HG03571 (cell line): ENCODE results near the gene LRRC43.

Source experiments
- ATAC-seq: cut with Tn5 transposase; IDR thresholded peaks from one replicate; pipeline ENCODE4 v1.9.1; 2021; ENCODE audit not compliant: unreplicated experiment

Gene LRRC43

DNA sequence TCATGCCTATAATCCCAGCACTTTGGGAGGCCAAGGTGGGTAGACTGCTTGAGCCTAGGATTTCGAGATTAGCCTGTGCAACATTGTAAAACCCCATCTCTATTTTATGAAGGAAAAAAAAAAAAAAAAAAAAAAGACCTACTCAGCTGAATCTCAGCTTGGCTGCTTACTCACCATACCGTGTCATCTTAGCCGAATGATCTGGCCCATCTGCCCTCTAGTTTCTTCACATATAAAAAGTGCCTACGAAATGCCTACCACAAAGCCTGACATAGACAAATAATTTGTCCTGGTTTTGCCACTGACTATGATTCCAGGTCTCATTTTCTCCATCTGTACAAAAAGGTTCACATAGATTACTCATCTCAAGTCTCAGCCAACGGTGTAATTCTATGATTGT is 32.8 kb downstream of the LRRC43 start:
- ATAC-seq: no peak

DNA sequence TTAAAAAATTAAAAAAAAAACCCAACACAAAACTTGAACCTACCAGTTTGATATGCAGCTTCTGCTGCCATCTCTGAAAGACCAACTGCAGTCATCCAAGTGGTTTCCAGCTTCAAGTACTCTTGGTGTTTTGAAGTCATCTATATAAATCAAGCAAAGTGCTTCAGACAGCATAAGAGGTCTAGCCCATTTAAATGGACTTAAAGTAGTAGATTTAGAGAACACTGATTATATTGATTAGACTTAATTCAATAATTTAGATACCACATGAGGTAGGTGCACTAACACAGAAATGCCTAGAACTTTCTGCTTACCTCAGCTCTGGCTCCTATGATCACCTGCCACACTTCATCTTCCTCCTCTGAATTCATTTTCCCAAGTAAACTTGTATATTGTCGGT is 33.5 kb downstream of the LRRC43 start:
- ATAC-seq: no peak

DNA sequence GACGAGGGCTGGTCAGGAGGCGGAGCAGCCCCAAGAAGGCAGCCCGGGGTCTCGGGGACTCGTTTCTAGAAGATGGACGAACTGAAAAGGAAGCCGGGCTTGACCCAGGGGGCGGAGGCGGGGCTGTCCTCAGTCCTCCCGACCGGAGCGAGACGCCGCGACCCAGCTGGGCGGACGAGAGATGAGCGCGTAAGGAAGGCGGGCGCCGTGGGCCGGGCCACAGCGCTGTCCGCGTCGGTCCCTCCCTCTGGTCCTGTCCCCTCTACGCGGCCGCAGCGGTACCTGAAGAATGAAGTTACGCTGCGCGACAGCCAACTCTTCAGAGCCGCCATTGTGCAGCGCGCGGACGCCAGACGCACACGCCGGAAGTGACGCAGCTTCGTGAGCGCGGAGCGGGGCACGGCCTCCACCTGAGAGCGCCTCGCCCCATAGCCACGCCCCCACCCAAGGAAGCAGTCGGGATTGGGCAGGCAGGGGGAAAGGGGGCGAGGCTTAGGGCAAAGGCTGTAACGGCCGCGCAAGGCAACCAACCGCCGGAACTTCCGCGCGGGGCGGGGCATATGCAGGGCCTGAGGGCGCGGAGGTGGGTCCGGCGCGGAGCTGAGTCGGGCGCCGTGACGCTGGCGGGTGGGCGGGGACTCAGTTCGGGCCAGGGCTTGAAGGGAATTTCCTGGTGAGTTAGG is 42.9 kb downstream of the LRRC43 start, which contains the start of gene DIABLO:
Gene DIABLO (minus strand): TSS at position 370 of the 683 bp plus-strand sequence. CDS start 38 bp downstream, at position 332.
- peak; percentile 82 for ATAC-seq

DNA sequence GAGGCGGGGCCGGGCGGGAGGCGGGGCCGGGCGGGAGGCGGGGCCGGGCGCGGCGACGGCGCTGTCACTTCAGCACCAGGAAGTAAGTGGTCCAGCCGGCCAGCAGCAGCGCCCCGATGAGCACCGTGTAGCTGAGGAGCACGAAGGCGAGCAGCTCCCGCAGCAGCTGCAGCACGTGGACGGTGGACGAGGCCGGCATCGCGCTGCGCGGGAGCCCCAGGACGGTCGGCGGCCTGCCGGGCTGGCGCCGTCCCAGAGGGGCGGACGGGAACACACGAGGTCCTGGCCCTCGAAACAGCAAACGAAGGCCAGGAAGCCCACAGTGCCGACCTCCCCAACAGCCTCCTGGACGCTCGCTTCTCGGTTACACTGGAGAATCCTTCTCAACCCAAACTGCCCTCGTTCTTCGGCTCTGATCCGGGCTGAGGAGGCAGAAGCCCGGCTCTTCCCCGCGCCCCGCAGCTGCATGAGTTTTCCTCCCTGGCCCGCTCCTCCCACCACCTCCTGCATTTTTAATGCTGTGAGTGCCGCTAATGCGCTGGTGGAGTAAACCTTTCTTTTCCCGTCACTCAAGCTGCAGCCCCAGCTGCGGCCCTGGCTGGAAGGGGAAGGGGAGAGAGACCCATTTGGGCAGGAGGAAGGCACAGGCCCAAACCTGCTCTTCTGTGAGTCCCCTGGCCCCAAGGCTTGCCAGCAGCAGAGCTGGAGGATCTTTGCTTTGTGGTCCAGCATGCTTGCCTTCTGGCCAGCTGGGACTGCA is 43.6 kb downstream of the LRRC43 start:
- no peak for ATAC-seq

DNA sequence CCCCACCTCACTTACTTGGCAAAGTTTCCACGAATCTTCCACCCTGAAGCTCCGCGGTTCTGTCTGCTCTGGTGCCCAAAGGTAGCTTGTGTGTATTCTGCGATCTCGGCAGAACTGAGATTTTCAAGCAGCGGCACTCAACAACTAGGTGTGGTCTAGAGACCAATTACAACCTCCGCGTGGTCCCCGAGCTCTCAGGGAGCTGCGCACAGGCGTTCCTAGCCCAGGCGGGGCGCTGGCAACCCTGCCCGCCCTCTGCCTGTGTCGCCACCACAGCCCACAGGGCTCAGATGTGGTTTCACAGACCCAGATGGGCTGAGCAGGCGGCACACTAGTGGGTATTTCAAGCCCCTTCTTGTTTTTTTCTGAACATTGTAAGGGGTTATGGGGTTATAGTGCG is 44.4 kb downstream of the LRRC43 start:
- ATAC-seq: no peak

DNA sequence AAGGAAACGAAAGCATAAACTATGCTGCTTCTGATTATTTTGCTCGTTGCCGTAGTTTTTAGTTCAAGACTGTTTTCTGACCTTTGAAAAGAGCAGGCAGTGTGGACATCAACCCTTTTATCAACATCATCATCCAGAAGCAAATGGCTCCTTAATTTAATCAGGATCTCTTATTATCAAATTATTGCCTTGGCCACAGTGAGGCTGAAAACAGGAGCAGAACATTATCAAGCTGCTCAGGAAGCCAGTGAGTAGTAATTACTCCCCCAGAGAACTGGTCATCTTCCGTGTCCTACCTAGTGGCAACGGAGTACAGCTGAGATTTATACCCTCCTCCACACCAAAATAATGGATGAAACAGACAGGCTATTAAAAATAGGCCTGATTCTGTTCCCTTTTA is 45.2 kb downstream of the LRRC43 start:
- ATAC-seq: no peak

DNA sequence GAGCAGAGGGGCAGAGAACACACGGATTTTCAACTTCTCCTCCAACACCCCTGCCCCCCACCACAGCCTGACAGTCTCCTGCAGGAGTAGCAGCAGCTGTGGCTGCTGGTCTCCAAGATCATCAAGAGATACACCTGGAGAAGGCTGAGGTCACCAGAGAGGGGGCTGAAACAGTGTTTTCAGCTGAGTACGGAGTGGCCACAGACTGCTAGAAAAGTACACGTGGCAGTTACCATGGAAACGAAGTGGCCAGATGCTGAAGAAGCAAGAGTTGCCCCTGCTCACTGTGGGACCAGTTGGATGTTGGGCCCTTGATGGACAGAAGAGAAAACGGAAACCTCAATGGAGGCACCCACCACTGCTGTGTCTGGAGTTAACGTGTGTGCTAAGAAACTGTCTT is 47.9 kb downstream of the LRRC43 start:
- ATAC-seq: no peak

DNA sequence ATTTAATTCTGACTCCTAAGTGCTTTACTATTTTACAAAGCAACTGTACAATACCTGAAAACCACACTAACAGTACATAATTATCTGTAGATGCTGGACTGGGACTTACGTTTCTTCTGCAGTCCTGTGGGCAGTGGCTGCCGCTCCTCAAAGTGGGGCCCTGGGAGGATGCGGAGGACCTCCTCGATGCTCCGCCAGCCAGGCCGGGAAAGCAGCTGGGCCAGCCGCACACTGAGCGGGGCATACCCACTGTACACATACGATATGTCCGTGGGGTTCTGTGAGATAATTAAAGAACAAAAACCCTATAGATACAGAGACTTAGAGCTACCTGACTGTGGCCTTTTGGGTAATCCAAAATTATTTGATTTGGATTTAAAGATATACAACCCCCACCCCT is 49.8 kb downstream of the LRRC43 start:
- no peak for ATAC-seq

DNA sequence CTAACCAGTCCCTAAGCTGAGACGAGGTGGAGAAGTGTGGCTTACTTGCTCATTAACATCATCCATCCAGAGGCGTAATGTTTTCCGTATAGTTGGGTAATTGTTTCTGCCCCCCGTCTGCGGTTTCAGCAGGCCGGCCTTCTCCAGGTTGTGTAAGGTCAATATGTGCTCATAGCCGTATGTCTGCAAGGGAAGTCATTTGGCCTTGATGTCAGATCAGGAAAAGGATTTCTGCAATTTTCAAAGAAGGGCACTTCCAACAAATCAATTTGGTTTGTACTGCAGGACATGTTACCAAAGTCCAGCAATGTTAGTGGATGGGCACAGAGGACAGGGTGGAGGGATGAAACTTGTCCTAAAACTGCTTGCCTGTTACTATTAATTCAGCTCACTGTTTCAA is 52.8 kb downstream of the LRRC43 start:
- no peak for ATAC-seq

DNA sequence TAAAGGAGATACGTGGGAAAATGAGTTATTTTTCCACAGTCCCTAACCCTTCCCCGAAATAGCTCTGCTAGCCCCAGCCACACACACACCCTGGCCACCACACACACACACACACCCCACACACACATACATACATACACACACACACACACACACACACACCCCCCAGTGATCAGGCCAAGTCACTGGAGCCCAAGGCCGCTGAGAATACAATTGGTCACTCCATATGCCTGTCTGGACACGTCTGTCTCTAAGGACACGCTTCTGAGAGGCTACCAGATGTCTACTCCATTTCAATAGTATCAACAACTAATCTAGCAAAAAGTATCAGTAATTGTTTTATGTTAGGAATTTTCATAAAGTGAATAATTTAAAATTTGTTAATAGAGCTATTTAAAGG is 55.9 kb downstream of the LRRC43 start:
- no peak for ATAC-seq

DNA sequence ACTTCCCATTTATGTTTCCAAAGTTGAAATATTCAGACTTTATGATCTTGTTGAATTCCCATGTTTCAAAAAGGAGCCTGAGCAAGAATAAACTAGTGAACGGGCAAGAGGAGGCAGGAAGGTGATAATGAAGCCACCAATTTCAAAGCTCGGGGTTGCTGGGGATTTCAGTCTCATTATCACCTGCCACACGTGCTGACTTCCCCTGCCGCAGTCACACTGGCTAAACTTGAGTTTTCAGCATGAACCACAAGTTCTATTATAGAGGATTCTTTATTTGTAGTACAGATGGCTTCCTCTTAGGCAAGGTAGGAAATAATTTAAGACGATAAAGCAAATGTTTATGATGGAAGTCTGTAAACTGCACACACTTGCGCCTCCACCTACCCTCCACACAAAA is 61.0 kb downstream of the LRRC43 start:
- no peak for ATAC-seq

DNA sequence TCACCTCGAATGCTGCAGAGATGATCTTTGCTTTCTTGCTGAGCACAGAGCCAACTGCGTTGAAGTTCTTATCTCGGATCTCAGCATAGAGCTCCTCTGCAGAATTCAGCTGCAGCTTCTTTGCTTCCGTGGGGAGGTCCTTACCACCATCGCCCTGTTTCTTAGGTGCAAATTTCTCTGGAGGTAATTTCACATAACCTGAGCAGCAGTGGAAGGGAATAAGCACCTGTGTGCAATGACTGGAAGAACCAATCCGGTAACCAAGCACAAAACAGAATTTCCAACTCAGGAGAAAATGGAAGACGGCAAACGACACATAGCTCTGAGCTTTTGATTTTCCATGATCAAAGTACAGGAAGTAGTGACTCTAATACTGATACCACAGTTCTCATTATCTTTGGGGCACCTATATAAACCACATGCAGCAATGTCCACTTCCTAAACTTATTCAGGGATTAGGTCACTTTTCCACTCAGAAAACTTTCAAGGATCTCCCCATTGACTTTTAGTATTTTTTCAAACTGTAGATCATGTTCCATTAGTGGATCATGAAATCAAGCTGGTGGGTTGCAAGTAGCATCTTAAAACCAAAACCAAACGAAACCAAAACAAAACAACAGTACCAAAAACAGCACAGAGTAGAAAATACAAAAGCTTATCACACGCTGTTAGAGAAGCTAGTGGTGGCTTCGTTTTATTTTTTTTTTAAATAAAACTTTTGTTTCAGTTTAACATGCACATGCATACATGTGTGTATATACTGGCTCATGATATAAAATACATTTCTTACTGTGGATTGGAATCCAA is 61.8 kb downstream of the LRRC43 start:
- no peak for ATAC-seq

DNA sequence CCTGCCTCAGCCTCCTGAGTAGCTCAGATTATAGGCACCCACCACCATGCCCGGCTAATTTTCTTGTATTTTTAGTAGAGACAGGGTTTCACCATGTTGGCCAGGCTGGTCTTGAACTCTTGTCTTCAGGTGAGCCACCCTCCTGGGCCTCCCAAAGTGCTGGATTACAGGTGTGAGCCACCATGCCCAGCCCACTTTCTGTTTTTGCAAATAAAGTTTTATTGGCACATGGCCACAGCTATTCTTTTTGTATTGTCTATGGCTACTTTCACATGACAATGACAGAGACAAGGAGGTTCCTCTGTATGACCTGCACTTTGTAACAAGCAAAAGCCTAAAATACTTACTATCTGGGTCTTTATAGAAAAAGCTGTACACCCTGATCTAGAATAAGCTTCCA is 62.6 kb downstream of the LRRC43 start:
- ATAC-seq: no peak

DNA sequence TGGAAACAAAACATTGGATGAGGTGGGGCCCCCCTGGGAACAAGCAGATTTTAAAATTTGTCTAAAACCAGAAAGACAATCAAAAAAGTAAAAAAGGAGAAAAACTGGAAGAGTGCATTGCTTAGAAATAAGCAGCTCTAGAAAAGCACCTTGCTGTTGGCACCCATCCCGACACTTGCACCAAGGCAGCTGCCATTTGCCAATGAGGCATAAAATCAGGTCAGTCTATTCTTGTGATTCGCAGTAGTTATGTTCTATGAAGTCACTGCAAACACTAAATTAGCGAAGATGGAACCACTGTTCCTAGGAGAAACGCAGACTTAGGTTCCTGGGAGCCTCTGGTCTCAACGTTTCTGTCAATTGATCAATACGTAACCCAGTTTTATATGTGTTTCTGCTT is 67.1 kb downstream of the LRRC43 start:
- ATAC-seq: no peak

DNA sequence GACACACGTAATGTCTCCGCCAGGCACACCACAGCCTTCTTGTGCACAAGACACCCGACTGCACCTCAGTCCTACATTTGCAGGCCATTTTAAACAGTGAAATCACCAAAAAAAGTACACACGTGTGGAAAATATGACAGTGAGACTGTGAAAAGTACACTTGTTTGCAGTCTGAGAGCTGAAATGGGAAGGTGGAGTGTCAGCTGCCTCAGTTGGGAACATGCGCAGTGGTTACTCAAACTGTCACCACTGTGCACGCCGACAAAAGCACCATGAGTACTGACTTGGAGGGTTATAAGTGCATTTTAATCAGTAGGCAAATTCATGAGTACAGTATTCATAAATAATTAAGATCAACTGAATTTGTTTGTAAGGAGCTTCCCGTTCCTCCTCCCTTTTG is 67.6 kb downstream of the LRRC43 start:
- no peak for ATAC-seq
